HG02763 (cell line): Measurements from ENCODE around the gene IMPA2.

Source experiments
- ATAC-seq: cut with Tn5 transposase; IDR thresholded peaks from one replicate; pipeline ENCODE4 v1.9.1; 2021; ENCODE audit warnings: mild to moderate bottlenecking, moderate library complexity; ENCODE audit not compliant: unreplicated experiment

The IMPA2 gene

GRCh38 chr18:11987527-11987926, 6.2 kb downstream of the IMPA2 start:
- ATAC-seq: no peak

GRCh38 chr18:11989174-11989573, 7.9 kb downstream of the IMPA2 start:
- ATAC-seq: no peak

- no peak for ATAC-seq
Observed at GRCh38 chr18:11989966-11990380, 8.7 kb downstream of the IMPA2 start.

- no peak for ATAC-seq
Observed at GRCh38 chr18:11990539-11990938, 9.2 kb downstream of the IMPA2 start.

GRCh38 chr18:11991021-11991795, 9.9 kb downstream of the IMPA2 start:
- ATAC-seq: no peak

GRCh38 chr18:11992096-11992790, 10.9 kb downstream of the IMPA2 start:
- no peak for ATAC-seq

GRCh38 chr18:11993264-11993916, 12.1 kb downstream of the IMPA2 start:
- ATAC-seq: no peak

- no peak for ATAC-seq
Observed at GRCh38 chr18:11994336-11994702, 13.0 kb downstream of the IMPA2 start.

- no peak for ATAC-seq
Observed at GRCh38 chr18:11994703-11995444, 13.6 kb downstream of the IMPA2 start.

- peak; percentile 83 for ATAC-seq
Observed at GRCh38 chr18:11995445-11996189, 14.3 kb downstream of the IMPA2 start.

GRCh38 chr18:11996190-11996754, 15.0 kb downstream of the IMPA2 start:
- ATAC-seq: no peak

GRCh38 chr18:11996907-11997306, 15.6 kb downstream of the IMPA2 start:
- no peak for ATAC-seq

- no peak for ATAC-seq
Observed at GRCh38 chr18:11997466-11997865, 16.2 kb downstream of the IMPA2 start.

GRCh38 chr18:11998193-11998592, 16.9 kb downstream of the IMPA2 start:
- ATAC-seq: no peak

GRCh38 chr18:11999429-11999828, 18.1 kb downstream of the IMPA2 start:
- no peak for ATAC-seq

GRCh38 chr18:12000072-12000659, 18.9 kb downstream of the IMPA2 start:
- ATAC-seq: no peak

- no peak for ATAC-seq
Observed at GRCh38 chr18:12001421-12001820, 20.1 kb downstream of the IMPA2 start.

GRCh38 chr18:12003894-12004293, 22.6 kb downstream of the IMPA2 start:
- no peak for ATAC-seq

GRCh38 chr18:12005538-12006487, 24.5 kb downstream of the IMPA2 start:
- ATAC-seq: no peak
